Stimulated activated CD4-positive, alpha-beta T cell treated with anti-CD3 and anti-CD28 coated beads, Interleukin-2, amount 100 ng/mL, for 24 hours (primary cell): Measurements from ENCODE around the gene CHTOP.
"Not testable (repeated sequence)": the region's sequence is repeated elsewhere in the genome, so short reads cannot be mapped to it uniquely, and the experiment has no call there.

ENCODE experiments used
- DNase-seq, 2 donors: peaks; one replicate each; pipeline ENCODE4 v3.0.0-alpha.2; 2020

The CHTOP gene

GRCh38 chr1:153633754-153634665 is at the start of gene CHTOP:
CHTOP (plus strand) TSS chr1:153634066; CDS start chr1:153636589, 2,523 bp downstream.
- DNase-seq: peak; percentile 96

- DNase-seq: no peak
These were observed 48.9 kb upstream of the CHTOP start for GRCh38 chr1:153585006-153585405.

- no peak for DNase-seq
These were observed 47.5 kb upstream of the CHTOP start for GRCh38 chr1:153586347-153586746.

- DNase-seq: no peak
These were observed 46.6 kb upstream of the CHTOP start for GRCh38 chr1:153587314-153587713.

GRCh38 chr1:153588033-153588432 is 45.8 kb upstream of the CHTOP start:
- not testable (repeated sequence) for DNase-seq

GRCh38 chr1:153588482-153588881 is 45.4 kb upstream of the CHTOP start:
- no peak for DNase-seq

- no peak for DNase-seq
These were observed 41.1 kb upstream of the CHTOP start for GRCh38 chr1:153592748-153593147.

- DNase-seq: peak in 1 of 2 donors; percentile 21
These were observed 36.7 kb upstream of the CHTOP start for GRCh38 chr1:153597206-153597605.

GRCh38 chr1:153598309-153599172 is 35.3 kb upstream of the CHTOP start:
- no peak for DNase-seq

GRCh38 chr1:153599847-153600246 is 34.0 kb upstream of the CHTOP start:
- no peak for DNase-seq

- DNase-seq: no peak
These were observed 31.1 kb upstream of the CHTOP start for GRCh38 chr1:153602749-153603148.

- DNase-seq: no peak
These were observed 27.7 kb upstream of the CHTOP start for GRCh38 chr1:153606194-153606593.

GRCh38 chr1:153607381-153607780 is 26.5 kb upstream of the CHTOP start:
- DNase-seq: no peak

GRCh38 chr1:153608089-153608682 is 25.7 kb upstream of the CHTOP start:
- no peak for DNase-seq

- no peak for DNase-seq
These were observed 24.9 kb upstream of the CHTOP start for GRCh38 chr1:153608742-153609584.

- no peak for DNase-seq
These were observed 24.3 kb upstream of the CHTOP start for GRCh38 chr1:153609585-153609907.

GRCh38 chr1:153610334-153610733 is 23.5 kb upstream of the CHTOP start:
- no peak for DNase-seq

GRCh38 chr1:153610811-153611301 is 23.0 kb upstream of the CHTOP start:
- DNase-seq: no peak

- no peak for DNase-seq
These were observed 22.5 kb upstream of the CHTOP start for GRCh38 chr1:153611356-153611755.

GRCh38 chr1:153612111-153612754 is 21.6 kb upstream of the CHTOP start:
- no peak for DNase-seq

- no peak for DNase-seq
These were observed 21.0 kb upstream of the CHTOP start, which contains the start of gene S100A16 for GRCh38 chr1:153612755-153613331. S100A16 (minus strand) TSS chr1:153613137; CDS start chr1:153608151, 4,986 bp downstream.
